PFSK-1 (cell line): ENCODE measurements around the gene ULK4.

ENCODE experiments used
- POLR2AphosphoS5 ChIP-seq: IDR thresholded peaks from 2 replicates; pipeline ENCODE4 v1.6.1; 2012; ENCODE audit warnings: low read depth, mild to moderate bottlenecking, control low read depth, low read length, moderate library complexity
- SIN3A ChIP-seq: IDR thresholded peaks from 2 replicates; pipeline ENCODE4 v1.6.1; 2012; ENCODE audit warnings: mild to moderate bottlenecking, low read length, moderate library complexity, borderline replicate concordance; ENCODE audit not compliant: insufficient read depth

DNA sequence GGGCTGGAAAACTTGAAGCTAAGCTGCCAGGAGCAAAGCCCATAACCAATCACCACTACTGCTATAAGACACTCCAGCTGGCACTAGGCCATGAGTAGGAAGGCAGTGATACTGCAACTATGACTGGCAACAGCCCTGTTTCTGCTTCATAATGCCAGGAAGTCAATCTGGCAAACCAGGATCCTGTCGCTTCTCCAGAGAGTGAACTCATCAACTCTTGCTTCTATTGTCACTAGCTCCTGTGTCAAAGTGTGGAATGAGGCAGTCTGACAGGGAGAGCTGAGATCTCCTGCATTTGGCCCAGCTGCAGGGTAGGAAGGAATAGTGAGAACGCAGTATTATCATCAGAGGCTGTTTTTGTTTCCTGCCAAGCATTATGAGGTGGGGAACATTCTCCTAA lies 657.3 kb downstream of the ULK4 start:
- no peak for TF ChIP-seq POLR2AphosphoS5
- no peak for TF ChIP-seq SIN3A
